HG03571 (cell line): Measurements from ENCODE around the gene CAPN9.
"Not testable (repeated sequence)": the region's sequence is repeated elsewhere in the genome, so short reads cannot be mapped to it uniquely, and the experiment has no call there.

Experiments
- ATAC-seq: cut with Tn5 transposase; IDR thresholded peaks from one replicate; pipeline ENCODE4 v1.9.1; 2021; ENCODE audit not compliant: unreplicated experiment

Gene CAPN9

DNA sequence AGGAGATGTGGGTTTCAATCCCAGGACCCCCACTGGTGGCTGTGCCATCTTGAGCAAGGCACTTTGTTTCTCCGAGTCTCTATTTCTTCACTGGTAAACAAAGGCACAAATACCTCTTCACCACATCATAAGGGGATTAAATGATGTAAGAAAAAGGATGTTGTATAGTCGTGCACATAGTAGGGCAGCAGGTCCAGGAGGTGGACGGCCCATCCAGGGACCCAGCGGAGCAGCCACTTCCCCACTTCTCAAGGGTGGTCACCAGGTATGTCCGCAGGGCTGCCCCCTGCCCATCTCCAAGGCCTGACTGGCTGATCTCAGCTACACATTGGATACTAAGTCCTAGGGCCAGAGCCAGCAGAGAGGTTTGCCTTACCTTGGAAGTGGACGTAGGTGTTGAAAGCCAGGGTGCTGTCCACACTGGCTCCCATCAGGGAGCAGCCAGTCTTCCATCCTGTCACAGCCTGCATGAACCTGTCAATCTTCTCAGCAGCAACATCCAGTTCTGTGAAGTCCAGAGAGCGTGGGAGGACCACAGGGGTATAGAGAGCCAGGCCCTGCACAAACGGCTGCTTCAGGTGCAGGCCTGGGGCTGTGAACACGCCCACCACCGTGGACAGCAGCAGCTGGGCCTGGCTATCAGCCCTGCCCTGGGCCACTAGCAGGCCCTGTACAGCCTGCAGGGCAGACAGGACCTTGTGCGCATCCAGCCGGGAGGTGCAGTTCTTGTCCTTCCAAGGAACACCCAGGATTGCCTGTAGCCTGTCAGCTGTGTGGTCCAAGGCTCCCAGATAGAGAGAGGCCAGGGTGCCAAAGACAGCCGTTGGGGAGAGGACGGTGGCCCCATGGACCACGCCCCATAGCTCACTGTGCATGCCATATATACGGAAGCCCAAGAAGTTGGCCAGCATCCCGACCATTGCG is 37.3 kb upstream of the CAPN9 start:
- no peak for ATAC-seq

DNA sequence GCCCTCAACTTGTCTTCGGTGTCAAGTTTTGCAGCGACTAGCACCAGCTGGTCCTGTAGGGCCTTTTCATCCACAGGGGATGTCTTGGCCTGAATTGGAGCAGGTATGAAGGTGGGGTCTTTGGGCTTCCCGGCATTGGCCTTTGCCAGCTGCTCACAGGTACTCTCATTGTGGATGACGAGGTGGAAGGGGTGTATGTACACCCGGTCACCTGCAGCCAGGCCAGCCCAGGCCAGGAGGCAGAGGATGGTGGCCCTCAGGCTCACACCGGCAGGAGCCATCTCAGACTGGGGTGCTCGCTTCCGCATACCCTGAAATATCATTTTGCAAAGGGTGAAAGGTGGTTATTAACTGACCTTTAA is 36.7 kb upstream of the CAPN9 start:
- no peak for ATAC-seq

DNA sequence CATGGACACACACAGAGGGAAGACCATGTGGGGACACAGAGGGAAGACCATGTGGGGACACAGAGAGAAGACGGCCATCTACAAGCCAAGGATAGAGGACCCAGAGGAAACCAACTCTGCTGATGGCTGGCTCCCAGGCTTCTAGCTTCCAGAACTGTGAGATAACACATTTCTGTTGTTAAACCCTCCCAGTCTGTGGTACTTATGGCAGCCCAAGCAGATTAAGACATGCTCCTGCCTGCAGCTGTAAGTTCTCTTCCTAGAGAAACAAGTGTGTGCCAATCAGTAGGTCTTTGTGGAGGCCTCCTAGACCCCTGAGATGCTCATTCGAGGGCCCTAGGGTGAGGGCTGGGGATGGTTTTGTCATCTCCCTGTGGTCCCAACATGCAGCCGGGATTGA is 35.9 kb upstream of the CAPN9 start:
- no peak for ATAC-seq

DNA sequence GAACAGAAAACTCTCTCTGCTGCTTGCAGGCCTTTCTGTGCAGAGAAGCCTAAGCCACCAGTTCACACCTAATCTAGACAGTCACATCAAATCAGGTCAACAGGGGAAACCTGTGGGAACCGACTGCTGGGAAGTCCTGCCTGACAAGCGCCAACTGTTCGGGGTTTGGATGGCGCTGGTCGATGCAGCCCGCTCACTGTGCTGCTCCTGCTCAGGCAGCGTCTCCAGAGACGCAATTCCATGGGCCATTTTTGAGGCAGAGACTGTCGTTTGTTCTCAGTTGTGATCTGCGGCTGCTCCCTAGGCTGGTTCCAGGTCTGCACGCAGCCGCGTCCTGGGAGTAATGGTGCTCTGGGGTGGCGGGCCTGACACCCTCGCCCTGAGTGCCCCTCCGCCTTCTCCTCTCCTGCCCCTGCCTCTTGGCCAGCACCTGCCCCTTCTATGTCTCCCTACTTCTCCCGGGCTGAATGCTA is 34.7 kb upstream of the CAPN9 start:
- ATAC-seq = no peak

DNA sequence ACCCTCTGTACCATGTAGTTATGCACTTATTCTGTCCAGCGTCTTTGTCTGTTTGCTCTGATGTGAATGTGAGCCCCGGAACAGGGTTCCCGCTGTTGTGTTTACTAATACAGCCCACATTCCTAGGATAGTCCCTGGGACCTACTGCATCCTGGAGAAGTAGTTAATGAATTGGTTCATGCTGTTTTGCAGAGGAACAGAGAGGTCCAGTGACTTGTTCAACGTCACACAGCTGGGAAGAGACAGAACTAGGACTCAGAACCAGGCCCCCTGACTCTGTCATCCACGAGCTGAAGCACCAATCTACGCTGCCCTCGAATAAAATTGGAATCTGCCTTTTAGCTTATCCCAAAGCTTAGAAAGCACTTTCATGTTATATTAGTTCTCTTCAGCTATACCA is 34.0 kb upstream of the CAPN9 start:
- no peak for ATAC-seq

DNA sequence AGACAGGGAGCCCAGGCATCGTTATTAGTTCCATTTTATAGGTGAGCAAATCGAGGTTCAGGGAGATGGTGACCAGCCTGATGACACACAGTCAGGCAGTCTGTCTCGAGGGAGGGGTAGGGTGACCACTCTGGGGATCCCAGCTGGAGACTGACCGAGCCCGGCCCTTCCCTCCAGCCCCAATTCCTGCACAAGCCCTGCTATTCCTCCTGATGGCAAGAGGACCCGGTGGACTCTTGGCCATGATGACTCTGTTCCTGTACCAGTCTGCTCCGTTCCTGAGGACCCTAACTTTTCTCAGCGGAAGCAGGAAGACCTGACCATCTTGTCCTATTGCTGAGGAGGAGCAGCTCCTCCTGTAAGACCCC is 33.7 kb upstream of the CAPN9 start:
- ATAC-seq = no peak

DNA sequence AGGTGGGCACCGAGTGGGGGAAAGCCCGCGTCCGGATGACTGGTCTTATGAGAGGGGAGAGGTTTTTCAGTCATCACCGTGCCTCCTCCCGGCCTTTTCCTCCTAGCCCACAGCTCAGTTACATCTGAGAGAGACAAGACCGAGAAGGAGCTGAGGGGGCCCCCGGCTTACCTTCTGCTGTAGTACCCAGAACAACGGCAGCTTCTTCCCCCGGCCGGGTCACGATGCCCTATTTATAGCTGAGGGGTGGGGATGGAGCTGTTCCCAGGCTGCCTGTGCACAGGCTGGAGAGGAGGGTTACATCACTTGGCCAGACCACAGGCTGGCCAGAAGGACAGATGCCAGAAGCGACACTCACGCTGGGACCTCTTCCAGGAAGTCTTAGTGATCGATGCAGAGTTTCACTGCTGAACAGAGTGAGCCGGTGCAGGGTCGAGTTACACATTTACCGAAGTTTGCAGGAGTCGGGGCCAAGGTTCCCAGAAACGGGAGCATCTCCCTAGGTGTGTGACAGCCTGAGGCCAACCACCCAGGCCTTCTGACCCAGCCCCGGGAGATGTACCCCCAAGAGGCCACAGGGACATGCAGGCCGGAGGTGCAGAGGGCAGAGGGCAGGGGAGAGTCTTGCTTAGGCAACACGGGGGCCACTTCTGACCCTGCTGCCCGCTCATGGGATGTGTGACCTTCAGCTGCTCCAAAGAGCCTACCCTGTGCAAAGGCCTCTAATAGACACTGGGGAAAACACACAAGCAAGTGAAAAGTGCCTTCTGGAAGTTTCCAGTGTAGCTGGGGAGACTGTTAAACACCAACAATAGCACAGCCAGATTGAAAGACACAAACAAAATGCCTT is 33.0 kb upstream of the CAPN9 start, which contains the start of gene AGT:
Gene AGT, minus strand, starts transcription at position 208 of the 850 bp plus-strand sequence. CDS start 3,299 bp downstream, outside the sequence.
- no peak for ATAC-seq

DNA sequence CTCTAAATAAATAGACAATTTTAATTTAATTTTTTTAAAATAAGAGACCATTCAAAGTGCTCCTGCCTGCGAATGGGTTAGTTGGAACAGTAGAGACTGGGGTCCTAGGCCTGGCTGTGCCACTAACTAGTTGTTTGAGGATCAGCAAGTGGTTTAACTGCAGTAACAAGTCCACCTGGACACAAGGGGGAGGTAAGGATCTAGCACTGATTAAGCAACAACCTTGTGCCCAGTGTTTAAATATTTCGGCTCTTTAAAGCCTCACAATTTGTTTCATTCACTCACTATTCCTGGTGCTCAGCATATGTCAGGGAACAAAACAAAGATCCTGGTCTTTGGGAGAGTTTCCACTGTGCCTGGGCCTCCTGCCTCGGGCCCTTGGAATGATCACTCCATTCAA is 31.7 kb upstream of the CAPN9 start:
- ATAC-seq = no peak

DNA sequence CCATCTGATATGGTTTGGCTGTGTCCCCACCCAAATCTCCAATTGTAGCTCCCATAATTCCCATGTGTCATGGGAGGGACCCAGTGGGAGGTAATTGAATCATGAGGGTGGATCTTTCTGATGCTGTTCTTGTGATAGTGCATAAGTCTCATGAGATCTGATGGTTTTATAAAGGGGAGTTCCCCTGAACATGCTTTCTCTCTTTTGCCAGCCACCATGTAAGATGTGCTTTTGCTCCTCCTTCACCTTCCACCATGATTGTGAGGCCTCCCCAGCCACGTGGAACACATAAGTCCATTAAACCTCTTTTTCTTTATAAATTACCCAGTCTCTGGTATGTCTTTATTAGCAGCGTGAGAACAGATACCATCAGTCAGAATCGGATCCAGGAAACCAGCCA is 30.7 kb upstream of the CAPN9 start:
- ATAC-seq = not testable (repeated sequence)

DNA sequence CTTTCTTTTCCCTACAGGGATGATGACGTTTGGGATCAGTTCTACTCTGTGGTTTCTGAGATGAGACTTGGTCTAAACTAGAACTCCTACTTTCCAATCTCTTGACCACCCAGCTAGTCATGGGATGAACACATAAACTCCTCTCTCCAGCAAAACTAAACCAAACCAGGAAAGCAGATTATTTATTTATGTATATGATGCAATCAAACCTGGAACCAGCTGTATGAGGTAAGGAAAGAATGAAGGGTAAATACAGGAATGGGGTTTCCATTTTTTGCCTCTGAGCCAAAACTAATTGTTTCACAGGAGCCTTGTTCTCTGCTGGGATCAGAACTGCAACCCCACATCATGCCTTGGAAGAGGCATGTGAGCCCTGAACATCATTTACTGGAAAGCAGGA is 29.9 kb upstream of the CAPN9 start:
- no peak for ATAC-seq

DNA sequence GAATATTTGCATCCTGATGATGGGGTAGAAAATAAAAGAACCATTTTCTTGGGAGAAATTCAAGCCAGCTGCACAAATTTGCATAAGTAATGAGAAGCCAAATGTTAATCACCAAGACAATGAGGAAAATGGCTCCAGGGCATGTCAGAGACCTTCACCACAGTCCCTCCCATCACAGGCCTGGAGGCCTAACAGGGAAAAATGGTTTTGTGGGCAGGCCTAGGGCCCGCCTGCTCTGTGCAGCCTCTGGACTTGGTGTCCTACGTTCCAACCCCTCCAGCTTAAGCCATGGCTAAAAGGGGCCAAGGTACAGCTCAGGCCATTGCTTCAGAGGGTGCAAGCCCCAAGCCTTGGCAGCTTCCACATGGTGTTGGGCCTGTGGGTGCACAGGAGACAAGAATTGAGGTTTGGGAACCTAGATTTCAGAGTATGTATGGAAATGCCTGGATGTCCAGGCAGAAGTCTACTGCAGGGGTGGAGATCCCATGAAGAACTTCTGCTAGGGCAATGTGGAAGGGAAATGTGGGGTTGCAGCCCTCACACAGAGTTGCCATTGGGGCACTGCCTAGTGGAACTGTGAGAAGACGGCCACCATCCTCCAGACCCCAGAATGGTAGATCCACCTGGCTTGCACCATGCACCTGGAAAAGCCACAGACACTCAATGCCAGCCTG is 25.2 kb upstream of the CAPN9 start:
- ATAC-seq = not testable (repeated sequence)

DNA sequence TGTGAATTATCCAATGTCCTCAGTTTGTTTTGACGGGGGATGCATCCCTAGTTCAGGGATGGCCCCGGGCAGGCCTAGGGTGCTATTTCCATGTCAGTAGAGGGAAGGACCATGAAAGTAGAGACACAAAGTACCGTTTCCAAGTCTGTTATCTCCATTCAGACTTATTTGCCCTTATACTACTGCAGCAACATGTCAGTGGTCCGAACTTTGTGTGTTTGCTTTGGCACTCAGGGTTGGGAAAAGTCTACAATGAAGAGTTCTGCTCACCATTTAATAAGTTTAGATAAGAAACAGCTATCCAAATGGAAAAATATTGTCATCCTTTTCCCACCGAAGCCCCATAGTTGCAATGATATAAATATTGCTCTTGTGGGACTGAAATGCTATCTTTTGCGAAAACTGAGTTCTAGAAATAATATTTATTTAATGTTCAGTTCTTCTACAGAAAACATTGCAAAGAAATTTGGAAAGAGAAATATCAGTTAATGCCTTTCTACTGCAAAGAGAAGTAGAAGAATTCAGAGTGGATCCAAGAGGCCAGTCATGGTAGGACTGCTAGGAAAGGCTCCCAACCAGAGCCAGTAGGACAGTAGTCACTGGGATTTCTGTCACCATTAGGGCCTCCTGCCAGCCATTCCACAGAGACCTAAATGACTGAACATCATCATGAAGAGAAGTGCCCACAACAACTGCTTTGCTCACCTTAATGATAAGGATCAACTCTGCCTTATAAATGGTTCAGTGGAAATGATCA is 21.8 kb upstream of the CAPN9 start:
- ATAC-seq = no peak

DNA sequence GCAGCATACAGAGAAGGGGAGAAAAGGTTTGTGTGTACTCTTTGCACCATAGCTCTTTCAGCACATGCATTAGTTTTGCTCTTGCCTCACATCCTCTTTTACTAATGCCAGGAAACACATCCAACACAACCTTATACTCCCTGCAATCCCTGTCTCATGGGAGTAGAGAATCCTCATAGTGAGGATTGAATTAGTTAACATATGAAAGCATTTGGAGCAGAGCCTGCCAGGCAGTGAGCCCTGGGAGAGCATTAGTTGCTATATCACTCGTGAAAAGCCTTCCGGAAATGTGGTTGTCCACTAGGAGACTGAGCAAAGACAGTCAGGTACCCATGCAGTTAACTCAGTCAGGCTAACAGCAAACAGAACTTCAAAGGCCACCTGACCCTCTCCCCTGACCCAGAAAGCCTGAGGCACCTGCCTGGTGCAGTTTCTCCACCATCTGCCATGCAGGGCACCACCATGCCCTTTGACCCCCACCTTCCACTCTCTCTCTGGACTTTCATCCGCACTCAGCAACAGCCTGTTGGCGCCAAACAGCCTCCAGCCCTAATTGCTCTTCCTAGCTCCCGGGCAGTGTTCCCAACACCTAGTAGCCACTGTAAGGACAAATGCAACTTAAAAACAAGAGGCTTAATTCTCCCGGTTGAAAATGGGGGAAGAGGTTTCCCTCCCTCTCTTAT is 18.3 kb upstream of the CAPN9 start:
- ATAC-seq = no peak

DNA sequence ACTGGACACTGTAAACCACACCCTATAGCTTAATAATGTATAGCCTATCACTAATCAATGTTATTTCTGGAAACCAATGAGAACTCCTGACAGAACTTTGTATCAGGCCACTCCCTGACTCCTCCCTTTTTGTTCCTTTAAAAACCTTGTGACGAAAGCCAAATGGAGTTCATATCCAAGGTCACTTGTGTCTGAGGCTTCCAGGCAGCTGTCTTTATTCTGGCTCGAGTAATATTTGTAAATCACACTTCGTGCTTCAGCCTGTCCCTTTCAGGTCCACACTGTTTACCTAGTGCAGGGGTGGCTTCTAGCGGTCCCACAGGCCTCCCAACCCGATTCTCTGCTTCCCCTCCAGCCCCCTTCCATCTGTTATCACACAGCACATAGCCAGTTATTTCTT is 16.2 kb upstream of the CAPN9 start:
- ATAC-seq = no peak

DNA sequence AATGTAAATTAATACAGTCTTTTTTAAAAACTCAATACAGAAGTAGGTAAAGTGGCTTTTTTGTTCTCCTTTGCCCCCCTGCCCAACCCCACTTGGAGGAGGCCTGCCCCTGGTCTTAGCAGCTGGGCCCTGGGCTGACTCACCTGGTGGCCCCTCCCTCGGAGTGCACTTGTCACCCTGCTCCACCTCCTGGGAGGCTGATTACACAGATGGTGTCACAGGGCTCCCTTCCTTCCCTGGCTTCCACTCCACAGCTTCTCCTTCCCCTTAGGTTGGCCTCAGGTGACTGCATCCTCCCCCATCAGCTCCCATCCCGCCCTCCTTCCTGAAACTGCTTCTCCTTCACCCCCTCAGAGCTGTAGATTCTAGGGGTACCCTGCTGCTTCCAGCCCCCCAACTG is 11.7 kb upstream of the CAPN9 start:
- ATAC-seq = no peak

DNA sequence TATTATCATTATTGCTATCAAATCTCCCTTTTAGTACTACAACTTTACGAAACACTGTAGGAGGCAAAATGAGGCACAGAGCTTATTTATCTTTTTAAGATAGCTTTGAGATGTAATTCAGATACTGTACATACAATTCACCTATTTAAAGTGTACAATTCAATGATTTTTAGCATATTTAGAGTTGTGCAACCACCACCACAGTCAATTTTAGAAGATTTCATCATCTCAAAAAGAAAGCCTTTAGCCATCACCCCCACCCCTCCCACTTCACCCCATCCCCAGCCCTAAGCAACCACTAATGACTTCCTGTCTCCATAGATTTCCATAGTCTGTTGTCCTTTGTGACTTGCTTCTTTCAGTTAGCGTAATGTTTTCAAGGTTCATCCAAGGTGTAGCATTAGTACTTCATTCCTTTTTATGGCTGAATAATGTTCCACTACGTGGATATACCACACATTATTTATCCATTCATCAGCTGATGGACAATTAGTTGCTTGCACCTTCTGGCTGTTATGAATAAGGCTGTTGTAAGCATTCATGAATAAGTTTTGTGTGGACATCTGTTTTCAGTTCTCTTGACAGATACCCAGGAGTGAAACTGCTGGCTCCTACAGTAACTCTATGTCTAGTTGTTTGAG is 9.4 kb upstream of the CAPN9 start:
- ATAC-seq = no peak

DNA sequence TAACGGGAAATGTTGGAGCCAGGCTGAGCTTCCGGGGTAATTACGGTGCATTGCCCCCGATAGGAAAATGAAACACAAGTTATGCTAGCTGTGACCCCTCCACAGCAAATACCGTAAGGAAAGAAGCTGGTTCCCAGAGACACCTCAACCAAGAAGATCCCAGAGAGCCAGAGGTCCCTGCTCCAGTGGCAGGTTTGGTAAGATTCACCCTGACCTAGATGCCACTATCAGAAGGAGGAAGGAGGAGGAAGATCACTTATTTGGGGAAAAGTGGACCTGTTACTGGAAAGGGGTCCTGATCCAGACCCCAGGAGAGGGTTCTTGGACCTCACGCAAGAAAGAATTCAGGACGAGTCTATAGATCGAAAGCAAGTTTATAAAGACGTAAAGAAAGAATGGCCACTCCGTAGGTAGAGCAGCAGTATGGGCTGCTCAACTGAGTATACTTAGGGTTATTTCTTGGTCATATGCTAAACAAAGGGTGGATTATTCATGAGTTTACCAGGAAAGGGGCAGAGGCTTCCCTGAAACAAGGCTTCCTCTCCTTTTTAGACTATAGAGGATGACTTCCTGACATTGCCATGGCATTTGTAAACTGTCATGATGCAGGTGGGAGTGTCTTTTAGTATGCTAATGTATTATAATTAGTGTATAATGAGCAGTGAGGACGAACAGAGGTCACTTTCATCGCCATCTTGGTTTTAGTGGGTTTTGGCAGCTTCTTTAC is 7.5 kb upstream of the CAPN9 start:
- ATAC-seq = no peak

DNA sequence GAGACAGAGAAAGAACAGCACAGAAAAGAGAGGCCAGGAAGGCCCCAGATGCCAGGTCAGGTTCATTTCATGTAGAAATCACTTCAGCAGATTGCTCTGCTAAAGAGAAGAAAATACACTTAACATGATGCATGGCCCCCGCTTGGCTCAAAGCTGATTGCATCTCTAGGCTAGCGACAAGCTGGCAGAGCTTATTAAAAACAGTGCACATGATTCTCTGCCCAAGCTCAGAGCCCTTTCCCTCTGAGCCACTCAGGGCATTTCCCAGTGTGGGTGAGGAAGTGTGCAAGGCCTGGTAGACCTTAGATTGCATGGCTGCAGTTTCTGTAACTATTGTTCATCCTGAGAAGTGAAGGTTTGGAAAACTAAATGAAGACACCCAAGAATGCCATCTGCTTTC is 3.3 kb upstream of the CAPN9 start:
- ATAC-seq = no peak

DNA sequence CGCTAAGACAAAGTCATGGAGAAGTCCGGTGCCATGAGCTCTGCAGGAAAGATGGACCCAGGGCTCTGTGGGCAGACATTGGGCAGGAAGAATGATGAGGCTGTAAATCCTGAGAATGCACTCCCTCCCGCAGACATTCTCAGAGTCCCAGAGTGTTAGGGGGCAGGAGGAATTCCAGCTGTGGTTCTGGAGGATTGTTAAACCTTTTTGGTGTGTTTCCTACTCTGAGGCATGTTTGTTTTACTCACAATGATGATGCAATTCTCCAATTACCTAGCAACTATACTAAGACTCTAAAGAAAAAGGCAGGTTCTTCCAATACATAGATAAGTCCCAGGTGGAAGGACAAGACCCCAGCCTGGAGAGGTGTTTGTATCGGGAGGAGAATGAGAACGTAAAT is 2.8 kb upstream of the CAPN9 start:
- no peak for ATAC-seq
